HK-2 (cell line): ENCODE data around the gene PODN.
A peak's percentile ranks its signal among the peaks of the same experiment; 100 is the strongest.

Experiments used
- DNase-seq: peaks from one replicate; pipeline ENCODE4 v3.0.0-alpha.2; 2018; ENCODE audit not compliant: unreplicated experiment

PODN gene

DNA sequence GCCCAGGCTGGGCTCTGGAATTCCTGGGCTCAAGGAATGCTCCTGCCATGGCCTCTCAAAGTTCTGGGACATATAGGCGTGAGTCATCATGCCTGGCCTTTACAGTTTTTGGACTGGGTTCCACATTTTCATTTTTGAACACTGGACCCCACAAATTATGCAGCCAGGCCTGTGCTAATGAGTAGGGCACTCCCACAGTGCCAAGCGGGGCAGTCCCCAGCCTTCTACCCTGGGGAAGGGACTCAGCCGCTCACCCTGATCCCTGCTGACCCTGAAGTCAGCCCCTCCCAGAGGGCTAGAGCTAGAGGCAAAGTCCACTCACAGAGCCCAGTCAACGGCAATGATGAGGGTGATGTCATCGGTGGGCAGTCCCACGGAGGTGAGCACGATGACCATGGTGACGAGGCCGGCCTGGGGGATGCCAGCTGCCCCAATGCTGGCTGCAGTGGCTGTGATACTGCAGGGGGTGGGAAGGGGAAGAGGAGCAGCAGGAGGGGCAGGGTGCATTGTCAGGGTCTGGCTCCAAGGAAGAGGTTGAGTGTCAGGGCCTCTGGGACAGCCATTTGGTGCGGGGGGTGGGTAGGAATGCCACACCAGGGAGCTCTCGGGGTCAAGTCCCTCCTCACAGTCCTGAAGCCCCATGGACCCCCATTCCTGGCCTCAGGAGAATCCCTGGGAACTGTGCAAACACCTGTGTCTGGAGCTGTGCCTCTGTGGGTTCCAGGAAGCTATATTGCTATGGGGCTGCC, 27.6 kb downstream of the PODN start:
- no peak for DNase-seq

DNA sequence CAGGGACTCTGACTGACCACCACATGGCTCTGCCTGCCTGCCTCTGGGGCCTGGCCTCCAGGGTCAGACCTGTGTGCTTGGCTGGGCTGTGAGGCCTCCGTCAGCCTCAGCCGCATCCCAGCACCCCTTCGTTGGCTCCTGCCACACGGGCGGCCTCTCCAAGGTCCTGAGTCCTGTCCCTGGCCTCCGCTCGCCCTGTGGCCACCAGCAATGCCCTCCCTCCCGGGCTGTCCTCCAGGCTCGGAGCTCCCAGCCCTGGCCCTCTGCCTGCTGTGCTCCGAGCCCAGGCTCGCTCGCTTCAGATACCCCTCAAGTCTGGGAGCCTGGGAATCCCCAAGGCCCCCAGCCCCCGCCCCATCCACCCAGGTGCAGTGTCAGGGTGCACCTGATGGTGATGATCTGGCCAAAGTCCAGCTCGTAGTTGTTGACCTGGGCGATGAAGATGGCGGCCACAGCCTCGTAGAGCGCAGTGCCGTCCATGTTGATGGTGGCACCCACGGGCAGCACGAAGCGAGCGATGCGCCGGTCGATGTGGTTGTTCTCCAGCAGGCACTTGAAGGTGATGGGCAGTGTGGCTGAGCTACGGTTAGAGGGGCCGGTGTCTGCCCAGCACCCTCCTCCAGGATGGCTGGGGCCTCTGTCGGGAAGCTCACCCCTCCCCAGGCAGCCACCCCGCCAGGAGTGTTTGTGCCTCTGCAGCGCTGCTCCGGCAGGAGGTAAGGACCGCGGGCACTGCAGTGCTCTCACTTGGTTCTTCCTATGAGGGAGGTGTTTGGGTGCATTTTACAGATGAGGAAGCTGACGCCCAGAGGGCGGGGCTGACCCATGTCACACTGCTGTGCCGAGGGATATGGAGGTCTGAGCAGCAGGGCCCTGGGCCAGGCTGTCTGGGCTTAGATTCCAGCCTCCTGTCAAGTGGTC, 28.5 kb downstream of the PODN start:
- no peak for DNase-seq

GRCh38 chr1:53091841-53092645, 30.0 kb downstream of the PODN start:
- DNase-seq = peak; percentile 21

DNA sequence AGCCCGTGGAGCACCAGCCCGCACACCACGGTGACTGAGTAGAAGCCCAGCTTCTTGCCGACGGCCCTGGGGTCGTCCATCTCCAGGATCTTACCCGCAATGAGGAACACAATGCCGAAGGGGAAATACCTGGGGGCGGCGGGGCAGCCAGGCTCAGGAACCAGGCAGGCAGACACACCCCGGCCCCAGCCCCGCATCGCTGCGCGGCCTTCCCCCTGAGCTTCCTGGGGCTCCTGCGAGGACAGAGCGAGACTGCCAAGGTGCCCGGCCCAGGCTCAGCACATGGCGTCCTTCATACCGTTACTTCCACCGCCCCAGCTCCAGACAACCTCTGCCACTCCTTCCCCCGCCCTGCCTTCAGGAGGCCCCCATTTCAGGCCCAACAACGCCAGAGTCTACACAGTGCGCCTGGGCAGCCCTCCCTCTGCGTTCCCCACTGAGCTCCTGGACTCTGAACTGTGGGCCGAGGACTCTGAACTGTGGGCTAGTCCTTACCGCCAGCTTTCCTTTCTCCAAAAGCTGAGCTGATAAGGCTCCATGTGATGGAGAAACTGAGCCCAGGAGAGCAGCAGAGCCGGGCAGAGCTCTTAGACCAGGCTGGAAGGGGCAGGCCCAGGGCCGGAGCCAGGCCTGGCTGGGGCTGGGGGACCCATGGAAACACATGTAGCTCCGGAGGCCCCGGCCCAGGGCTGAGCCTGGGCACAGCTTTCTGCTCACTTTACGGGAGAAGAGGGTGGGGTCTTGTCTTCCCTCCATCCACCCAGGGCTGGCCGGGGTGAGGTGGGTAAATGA, 30.8 kb downstream of the PODN start:
- DNase-seq = no peak

DNA sequence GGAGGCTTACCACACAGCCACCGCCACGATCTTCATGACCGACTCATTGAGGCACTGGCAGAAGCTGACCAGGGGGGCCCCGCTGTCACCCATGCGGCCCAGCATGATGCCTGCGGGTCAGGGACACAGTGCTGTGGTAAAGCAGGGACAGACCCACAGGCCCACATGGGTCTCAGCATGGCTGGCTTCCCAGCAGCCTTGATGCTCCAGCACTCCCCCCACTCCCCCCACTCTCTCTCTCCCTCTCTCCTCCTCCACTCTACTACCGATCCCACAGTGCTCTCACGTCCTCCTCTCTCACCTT, 31.4 kb downstream of the PODN start:
- no peak for DNase-seq

DNA sequence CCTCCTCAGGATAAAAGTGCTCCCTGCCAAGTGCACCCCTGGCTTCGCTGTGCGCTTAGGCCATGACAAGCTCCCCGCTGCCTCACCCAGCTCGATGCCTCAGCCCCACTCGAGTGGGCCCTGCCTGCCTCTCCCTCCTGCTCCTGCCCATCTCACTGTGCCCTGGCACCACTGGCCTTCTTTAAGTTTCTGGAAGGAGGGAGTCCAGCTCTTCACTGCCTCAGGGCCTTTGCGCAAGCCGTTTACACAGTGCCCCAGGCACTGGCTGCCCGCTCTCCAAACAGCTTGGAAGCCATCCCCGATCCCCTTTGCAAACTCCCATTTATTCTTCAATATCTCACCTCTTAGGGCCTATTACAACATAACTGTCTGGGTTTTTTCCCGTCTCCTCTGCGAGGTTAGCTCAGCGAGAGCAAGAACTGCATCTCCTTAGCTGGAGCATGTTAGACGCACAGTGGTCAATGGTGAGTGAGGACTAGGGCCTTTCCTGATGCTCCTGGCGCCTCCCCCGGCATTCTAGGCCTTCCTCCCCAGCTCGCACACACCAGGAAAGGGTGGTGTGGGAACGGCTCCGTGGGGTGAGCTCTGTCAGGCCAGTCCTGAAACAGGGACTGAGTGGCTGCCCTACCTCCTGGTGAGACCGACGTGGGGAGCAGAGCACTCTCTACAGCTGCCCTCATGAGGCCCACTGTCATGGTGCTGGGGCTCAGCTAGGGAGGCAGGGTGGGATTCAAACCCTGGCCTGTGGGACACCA, 31.9 kb downstream of the PODN start:
- no peak for DNase-seq

DNA sequence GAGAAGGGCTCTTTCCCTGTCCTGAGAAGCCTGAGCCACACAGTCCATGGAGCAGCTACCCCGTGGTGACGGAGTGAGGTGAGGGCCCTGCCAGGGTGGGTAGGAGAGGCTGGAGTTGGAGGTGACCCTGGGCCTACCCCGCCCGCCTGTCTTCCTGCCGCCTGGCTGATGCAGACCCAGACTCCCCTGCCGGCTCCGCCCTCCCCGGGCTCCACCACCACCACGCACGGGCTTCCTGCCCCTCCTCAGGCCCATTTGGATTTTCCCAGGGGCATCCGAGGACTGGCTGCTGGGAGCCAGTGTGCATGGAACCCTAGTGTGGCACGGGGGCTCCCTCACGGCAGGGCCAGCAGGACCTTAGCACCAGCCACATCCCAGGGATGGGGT, 32.5 kb downstream of the PODN start:
- DNase-seq = no peak

GRCh38 chr1:53104289-53104913, 42.4 kb downstream of the PODN start:
- no peak for DNase-seq

GRCh38 chr1:53107090-53107489, 45.1 kb downstream of the PODN start:
- no peak for DNase-seq

DNA sequence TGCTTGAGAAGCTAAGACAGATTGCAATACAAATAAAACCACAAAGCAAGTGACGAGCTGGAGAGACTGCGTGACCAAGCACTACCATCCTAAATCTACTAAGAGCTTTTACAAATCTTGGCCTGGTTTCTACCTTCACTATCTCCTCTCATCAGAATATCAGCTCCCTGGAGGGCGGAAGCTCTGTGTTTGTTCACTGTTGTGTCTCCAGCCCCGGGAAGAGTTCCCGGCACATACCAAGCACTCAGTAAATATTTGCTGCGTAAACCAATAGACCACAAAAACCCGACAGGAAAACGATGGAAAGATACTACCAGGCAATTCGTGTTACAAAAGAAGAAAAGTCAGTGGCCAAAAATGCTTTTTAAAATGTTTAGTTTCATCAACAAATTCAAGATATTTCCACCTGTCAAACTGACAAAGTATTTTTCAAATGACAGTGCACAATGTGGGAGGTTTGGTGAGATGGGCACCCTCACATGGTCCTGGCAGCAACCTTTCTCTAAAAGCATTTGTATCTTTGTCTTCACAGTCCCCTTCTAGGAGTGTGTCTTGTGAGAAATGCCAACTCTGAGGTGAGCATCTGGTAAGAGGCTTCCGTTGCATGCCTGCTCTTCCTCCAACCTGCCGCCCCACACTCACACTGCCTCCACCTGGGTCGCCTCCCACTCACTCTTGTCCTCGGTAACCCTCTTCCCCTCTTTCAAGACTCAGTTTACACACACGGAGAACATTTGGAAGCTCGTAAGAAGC, 45.7 kb downstream of the PODN start:
- no peak for DNase-seq

DNA sequence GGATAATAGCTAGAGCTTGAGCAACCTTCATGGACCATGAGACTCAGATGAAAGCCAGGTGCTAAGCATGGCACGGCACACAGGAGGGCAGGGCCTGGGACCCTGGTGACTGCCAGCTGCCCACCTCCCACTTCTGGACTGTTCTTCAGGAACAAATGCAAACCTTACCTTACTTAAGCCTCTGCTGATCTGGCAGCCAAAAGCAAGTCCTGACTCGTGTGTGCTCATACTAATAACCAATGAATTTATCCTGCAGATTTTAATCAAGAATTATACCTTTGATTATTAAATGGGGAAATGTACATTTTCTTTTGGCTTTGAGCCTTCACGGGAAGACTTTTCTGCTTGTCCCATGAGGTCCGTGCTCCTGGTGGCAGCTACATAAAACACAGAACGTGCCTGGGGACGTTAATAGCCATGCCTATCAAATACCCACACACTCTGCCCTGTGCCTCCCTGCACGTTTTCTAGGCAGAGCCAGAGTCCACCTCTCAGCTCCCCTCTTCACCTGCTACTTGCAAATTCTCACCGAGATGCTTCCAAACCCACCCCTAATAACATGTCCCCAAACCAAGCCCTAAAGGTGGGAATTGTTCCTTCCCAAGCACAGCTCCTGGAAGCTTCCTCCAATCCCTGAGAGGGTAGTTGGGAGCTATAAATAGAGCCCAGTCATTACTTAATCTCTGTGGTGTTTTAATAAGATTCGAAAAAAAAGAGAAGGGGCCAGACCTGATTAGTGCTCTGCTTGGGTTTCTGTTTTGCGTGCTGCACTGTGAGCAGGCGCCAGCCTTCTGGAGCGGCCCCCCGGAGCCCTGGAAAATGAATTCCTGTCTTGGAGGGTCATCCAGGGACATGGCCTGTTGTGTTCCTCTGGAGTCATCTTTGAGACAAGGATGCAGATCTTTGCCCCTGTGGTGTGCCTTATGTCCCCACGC, 46.9 kb downstream of the PODN start:
- DNase-seq = no peak

DNA sequence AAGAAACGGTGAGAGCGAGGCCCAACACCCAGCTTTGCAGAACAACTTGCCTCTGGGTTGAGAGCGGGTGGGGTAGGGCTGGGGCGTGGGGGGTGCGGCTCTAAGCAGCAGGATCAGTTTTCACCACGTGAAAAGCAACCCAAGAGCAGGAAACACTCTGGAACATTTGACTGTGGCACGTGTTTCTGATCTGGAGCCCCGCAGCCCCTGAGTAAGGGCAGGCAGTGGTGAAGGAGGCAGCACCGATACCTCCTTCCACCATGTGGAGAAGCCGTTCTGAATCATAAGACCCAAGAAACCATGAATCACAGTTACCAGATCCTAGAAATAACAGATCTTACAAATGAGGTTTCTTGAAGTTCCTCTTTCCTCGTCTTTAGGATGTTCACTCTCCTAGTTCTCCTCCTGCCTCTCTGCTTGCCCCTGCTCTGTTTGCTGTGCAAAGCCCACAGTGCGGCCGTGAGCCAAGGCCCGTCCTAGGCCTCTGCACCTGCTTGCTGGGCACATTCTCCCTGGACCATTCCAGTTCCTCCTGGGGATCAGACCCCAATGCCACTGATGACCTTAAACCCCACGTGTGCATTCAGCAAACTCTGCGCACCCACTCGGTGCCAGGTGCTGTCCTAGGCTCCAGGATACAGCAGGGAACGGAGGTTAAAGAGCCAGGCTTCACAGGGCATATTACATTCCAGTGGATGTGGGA, 48.5 kb downstream of the PODN start:
- DNase-seq = no peak

DNA sequence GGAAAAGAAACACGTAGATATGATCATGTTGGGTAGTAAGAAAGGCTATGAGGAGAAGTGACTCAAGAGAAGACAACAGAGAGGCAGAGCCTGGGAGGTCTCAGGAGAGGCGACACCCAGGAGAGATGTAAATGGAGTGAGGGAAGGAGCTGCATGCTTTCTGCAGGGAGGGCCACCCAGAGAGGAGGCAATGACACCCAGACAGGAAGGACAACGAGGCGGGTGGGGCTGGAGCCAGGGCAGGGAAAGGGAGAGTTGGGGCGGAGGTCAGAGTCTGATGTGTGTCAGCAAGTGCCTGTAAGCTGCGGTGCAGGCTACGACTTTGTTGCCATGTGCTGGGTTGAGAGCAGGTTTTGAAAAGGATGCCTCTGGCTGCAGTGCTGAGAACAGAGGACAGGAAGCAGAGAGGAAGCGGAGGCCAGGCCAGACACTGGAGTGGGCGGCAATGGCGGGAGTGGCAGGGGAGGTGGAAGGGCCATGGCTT, 49.1 kb downstream of the PODN start:
- no peak for DNase-seq

GRCh38 chr1:53111693-53112092, 49.7 kb downstream of the PODN start:
- no peak for DNase-seq

DNA sequence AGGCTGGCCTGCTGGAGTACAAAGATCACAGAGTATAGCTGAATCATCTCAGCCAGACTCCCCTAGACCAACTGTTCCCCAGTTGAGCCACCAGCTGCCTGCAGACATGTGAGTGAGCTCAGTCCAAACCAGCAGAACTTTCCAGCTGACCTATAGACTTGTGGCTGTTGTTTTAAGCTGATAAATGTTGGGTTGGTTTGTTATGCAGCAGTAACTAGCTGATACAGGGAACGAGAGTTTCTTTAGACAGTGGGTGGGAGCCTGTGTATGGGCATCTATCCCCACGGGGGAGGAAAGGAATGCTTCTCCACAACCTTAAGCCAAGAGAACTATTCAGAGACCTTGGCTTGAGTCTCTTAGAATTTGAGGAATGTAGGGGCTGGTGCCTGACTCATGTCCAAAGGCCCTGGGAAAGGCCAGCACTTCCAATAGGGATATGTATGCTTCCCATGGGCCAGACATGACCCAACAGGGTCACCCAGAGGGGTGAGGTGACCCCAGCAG, 50.3 kb downstream of the PODN start:
- no peak for DNase-seq

DNA sequence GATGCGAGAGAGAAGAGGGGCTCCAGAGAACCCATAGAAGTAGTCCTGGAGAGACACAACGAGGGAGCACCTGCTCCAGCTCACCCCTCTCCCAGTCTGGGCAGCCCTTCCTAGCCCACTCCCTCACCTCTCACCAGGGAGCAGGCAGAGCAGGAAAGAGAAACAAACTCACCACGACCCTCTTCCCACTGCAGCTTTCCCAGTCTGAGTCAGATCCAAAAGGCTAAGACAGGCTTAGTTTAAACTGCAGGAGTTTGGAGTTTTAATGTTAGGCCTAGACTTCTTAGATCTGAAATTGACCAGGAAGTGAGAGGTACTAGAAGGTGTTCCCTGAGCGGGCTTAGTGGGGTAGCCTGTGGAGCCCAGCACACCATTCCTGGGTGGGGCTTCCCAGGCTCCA, 50.8 kb downstream of the PODN start:
- no peak for DNase-seq

DNA sequence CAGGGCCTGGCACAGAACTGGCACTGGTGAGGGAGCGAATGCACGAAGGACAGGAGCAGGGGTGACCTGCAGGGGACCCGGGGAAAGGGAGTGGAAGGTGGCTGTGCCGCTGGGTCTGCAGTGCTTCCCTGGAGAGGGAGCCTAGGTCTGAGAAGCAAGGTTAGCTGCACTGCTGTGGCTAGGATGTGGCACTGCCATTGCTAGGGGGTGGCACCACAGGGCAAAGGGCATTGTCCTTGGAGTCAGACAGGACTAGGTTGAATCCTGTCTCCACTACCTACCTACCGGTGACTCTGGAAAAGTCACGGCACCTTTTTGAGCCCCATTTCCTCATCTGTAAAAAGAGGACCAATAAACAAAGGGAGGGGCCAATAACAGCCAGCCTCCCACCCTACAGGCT, 52.1 kb downstream of the PODN start:
- DNase-seq = no peak
